Caco-2 (cell line): Measurements from ENCODE around the gene PPIE. TPM values are rescaled to one million over a fixed set of nuclear protein-coding genes. Genes with fewer than 3 reads are reported as not detected.

Experiments used
- Bru-seq: library from RNA; stranded (reverse); fragments of 400-500 nt; gene quantifications from one replicate; lab custom pipeline; 2021; lab: Mats Ljungman, UMichigan
- BruChase-seq, 2 experiments: library from RNA; stranded (reverse); fragments of 400-500 nt; gene quantifications; one replicate each; lab custom pipeline; 2021; lab: Mats Ljungman, UMichigan
- BruUV-seq: library from RNA; stranded (reverse); fragments of 400-500 nt; replicated peaks from 2 replicates; lab custom pipeline; 2021; lab: Mats Ljungman, UMichigan
- CTCF ChIA-PET: fragments of 300-600 bp; sonication (Branson Sonifier 250); formaldehyde crosslinking; loops from one replicate; lab custom pipeline; 2022; ENCODE audit warnings: antibody characterized with exemption; lab: Charles Lee
- POLR2A ChIA-PET: fragments of 300-600 bp; sonication (Branson Sonifier 250); formaldehyde crosslinking; loops from one replicate; lab custom pipeline; 2022; ENCODE audit warnings: antibody characterized with exemption; lab: Charles Lee
- DNase-seq, 2 experiments: peaks; one replicate each; pipeline versions ENCODE4 v3.0.0 to v3.0.0-alpha.2; 2020 to 2022
- H3K27me3 ChIP-seq: replicated peaks from 2 replicates; pipeline ENCODE4 v1.6.0; 2011; ENCODE audit warnings: low read length; ENCODE audit not compliant: control insufficient read depth, insufficient read depth
- H3K36me3 ChIP-seq: 2 replicates; pipeline ENCODE4 v1.5.1; 2011; ENCODE audit warnings: low read length; ENCODE audit not compliant: control insufficient read depth, insufficient read depth
- H3K4me1 ChIP-seq: fragments of 250-450 bp; sonication (Bioruptor Pico); 2 replicates; pipeline ENCODE4 v1.5.1; 2020; ENCODE audit warnings: mild to moderate bottlenecking
- H3K4me3 ChIP-seq: 2 replicates; pipeline ENCODE4 v1.5.1; 2011; ENCODE audit warnings: low read depth, mild to moderate bottlenecking, control low read depth, low read length
- H3K9me3 ChIP-seq: fragments of 250-450 bp; sonication (Bioruptor Pico); 2 replicates; pipeline ENCODE4 v1.5.1; 2020; ENCODE audit warnings: mild to moderate bottlenecking, moderate library complexity
- H3K27ac Mint-ChIP-seq: one replicate; pipeline ENCODE4 v1.8.0; 2022; ENCODE audit warnings: mixed read lengths; ENCODE audit not compliant: unreplicated experiment
- H3K27me3 Mint-ChIP-seq: one replicate; pipeline ENCODE4 v1.8.0; 2022; ENCODE audit warnings: mixed read lengths; ENCODE audit not compliant: insufficient read depth, unreplicated experiment
- H3K36me3 Mint-ChIP-seq: one replicate; pipeline ENCODE4 v1.8.0; 2022; ENCODE audit warnings: mild to moderate bottlenecking, mixed read lengths; ENCODE audit not compliant: insufficient read depth, unreplicated experiment
- H3K4me1 Mint-ChIP-seq: one replicate; pipeline ENCODE4 v1.8.0; 2022; ENCODE audit warnings: low read depth, mixed read lengths; ENCODE audit not compliant: unreplicated experiment
- H3K4me3 Mint-ChIP-seq: one replicate; pipeline ENCODE4 v1.8.0; 2022; ENCODE audit warnings: mild to moderate bottlenecking, moderate library complexity, mixed read lengths; ENCODE audit not compliant: unreplicated experiment
- H3K9me3 Mint-ChIP-seq: one replicate; pipeline ENCODE4 v1.8.0; 2022; ENCODE audit warnings: mixed read lengths; ENCODE audit not compliant: unreplicated experiment
- intact Hi-C: fragments of 100-400 bp; cut with micrococcal nuclease; formaldehyde crosslinking; loops from one replicate; pipeline ENCODE4 v1.10.0; 2022; ENCODE audit not compliant: unreplicated experiment
- long read RNA-seq: library from polyadenylated mRNA; stranded (forward); transcript quantifications from one replicate; pipeline ENCODE4 v2.0.0, GENCODE V29; 2022
- total RNA-seq: library from RNA; stranded (reverse); gene quantifications from 2 replicates; pipeline ENCODE4 v1.2.3, GENCODE V29; 2022
- TF ChIP-seq, protein P1 (sequence below), 2 experiments: fragments of 200-600 bp in 1 of 2; IDR thresholded peaks; 1 replicate in 1 of 2; 2 replicates in 1 of 2; pipeline versions ENCODE4 v1.5.1 to v1.8.0; 2011 to 2022; ENCODE audit warnings: antibody characterized with exemption in 1 of 2, control low read depth in 1 of 2, inconsistent platforms in 1 of 2, low read depth in 1 of 2, low read length in 1 of 2, mild to moderate bottlenecking in 1 of 2, moderate library complexity in 1 of 2; ENCODE audit not compliant: insufficient read depth in 1 of 2, severe bottlenecking in 1 of 2, unreplicated experiment in 1 of 2

The PPIE gene
- total RNA-seq (39.2 and 41.7 TPM in 2 replicates), Bru-seq, nascent RNA (percentile 70 among the genes with signal in this experiment), BruChase-seq, experiment 1, labeled RNA remaining after a 2-hour chase (percentile 62 among the genes with signal in this experiment), BruChase-seq, experiment 2, labeled RNA remaining after a 6-hour chase (percentile 67 among the genes with signal in this experiment)
- long read RNA-seq, transcript PPIE-210 (10 exons, 1,213 nt): minor isoform, 5 of 243 reads
- long read RNA-seq, transcript PPIE-201 (10 exons, 1,277 nt): major isoform, 143 of 243 reads
- long read RNA-seq, partial matches to known transcripts: 23 of 243 reads
- long read RNA-seq, other reads (novel, unspliced or antisense): 68 of 243 reads

DNA sequence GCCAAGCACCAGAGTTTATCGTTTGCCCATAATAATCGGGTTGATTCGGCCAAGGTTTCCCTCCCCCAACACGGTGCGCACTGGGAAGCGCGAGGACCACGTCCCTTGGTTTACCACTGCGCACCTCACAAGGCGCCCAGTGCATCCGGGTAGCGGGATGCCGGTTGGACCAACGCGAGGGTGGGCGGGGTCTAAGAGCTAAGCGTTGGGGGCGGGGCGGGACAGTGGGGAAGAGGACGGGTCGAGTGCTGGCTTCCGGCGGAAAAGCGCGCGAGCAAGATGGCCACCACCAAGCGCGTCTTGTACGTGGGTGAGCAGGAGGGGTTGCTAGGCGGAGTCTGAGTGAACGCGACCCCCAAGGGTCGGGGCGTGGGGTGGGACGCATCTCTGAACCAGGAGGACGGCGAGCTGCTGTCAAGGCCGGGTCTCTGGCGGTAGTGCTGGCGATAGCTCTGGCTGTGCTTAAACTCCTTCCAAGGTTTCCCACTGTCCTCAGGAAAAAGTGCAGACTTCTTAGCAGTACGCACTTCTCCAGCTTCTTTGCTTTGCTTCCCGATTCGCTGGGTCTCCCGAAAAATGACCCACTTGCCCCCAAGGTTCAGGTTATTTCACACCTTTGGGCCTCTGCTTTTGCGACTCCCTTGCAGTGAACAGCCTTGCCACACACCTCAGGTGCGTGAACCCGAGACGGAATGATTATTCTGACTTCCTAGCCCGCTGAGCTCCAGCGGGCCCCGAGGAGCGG is at the start of gene PPIE:
Gene PPIE, plus strand, starts transcription at position 261 of the 745 bp plus-strand sequence. Its CDS starts 19 bp downstream, at position 280.
- TF ChIP-seq, protein P1, sequence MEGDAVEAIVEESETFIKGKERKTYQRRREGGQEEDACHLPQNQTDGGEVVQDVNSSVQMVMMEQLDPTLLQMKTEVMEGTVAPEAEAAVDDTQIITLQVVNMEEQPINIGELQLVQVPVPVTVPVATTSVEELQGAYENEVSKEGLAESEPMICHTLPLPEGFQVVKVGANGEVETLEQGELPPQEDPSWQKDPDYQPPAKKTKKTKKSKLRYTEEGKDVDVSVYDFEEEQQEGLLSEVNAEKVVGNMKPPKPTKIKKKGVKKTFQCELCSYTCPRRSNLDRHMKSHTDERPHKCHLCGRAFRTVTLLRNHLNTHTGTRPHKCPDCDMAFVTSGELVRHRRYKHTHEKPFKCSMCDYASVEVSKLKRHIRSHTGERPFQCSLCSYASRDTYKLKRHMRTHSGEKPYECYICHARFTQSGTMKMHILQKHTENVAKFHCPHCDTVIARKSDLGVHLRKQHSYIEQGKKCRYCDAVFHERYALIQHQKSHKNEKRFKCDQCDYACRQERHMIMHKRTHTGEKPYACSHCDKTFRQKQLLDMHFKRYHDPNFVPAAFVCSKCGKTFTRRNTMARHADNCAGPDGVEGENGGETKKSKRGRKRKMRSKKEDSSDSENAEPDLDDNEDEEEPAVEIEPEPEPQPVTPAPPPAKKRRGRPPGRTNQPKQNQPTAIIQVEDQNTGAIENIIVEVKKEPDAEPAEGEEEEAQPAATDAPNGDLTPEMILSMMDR (IDR thresholded peaks at IDR 0.05; ENCODE audit: insufficient read depth in 1 of 2, low read depth in 1 of 2, low read length in 1 of 2, severe bottlenecking in 1 of 2, unreplicated experiment in 1 of 2): no peak
- Mint-ChIP-seq H3K27ac (peak within 1 kb of the TSS; percentile 95), H3K9me3 (no peaks in the 10 kb centered on the region)

DNA sequence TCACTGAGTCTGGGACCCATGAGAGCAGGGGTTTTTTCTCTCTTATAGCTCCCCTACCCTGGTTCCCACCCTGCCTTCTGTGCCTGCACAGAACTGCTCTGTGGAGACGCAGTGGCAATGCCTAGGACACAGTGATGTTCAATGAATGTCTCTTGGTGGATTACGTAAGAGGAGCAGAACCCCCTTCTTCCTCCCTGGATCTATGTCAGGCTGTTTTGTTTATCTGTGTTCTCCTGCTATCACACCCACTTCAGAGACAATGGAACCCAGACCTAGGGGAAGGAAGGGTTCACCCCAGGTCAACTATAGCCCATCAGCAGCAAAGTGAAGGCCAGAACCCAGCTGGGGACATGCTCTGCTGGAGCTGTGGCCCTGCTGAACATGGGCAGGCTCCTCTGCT is 49.5 kb upstream of the PPIE start:
- CTCF ChIA-PET: no interaction called here
- no peaks in the 10 kb centered on the region for H3K36me3 Mint-ChIP-seq
- H3K9me3 ChIP-seq: no peaks in the 10 kb centered on the region
- TF ChIP-seq, protein P1 (IDR thresholded peaks at IDR 0.05; ENCODE audit: insufficient read depth in 1 of 2, low read depth in 1 of 2, low read length in 1 of 2, severe bottlenecking in 1 of 2, unreplicated experiment in 1 of 2): no peak
- no peaks in the 10 kb centered on the region; the same call in 1 of the 2 replicates for H3K27me3 ChIP-seq
- POLR2A ChIA-PET: no interaction called here
- H3K4me3 ChIP-seq: no peak overlapping the region
- BruUV-seq: no TSS peak
- H3K9me3 Mint-ChIP-seq: no peaks in the 10 kb centered on the region
- H3K36me3 ChIP-seq: no peaks in the 10 kb centered on the region
- DNase-seq: no peak
- peaks cover 4% of the 10 kb centered on the region; the same call in 1 of the 2 replicates for H3K4me1 ChIP-seq
- H3K27ac Mint-ChIP-seq: no peak overlapping the region
- no peaks in the 10 kb centered on the region for H3K4me1 Mint-ChIP-seq
- no peak overlapping the region for H3K4me3 Mint-ChIP-seq
- peaks cover 19% of the 10 kb centered on the region for H3K27me3 Mint-ChIP-seq
- intact Hi-C loops: no loop called here

More for the DNA sequence above, at the start of gene PPIE:
- BruUV-seq: no TSS peak
- DNase-seq: peak; percentile 81 to 91
- Histone ChIP-seq H3K27me3 (no peaks in the 10 kb centered on the region), H3K4me1 (peaks cover 11% of the 10 kb centered on the region; the same call in 1 of the 2 replicates), H3K36me3 (no peaks in the 10 kb centered on the region; the same call in none of the 2 replicates), H3K4me3 (peak within 1 kb of the TSS; percentile 79), H3K9me3 (no peaks in the 10 kb centered on the region)
- H3K4me1 Mint-ChIP-seq: peaks cover 10% of the 10 kb centered on the region
- H3K4me3 Mint-ChIP-seq: peak within 1 kb of the TSS; percentile 94
- H3K27me3 Mint-ChIP-seq: peaks cover 2% of the 10 kb centered on the region
- POLR2A ChIA-PET: interaction anchor here (0.5 to 1.0 kb wide), 19 partner anchors 11 to 468 kb away, joined by 3 to 11 read pairs (median 4); partner anchors contain the start of gene HPCAL4
- intact Hi-C loops: no loop called here
- H3K36me3 Mint-ChIP-seq: peaks cover 32% of the 10 kb centered on the region
- CTCF ChIA-PET: interaction anchor here (0.7 to 1.7 kb wide), 7 partner anchors 19 to 158 kb away, joined by 3 to 7 read pairs (median 4); no protein-coding TSS in a partner anchor

DNA sequence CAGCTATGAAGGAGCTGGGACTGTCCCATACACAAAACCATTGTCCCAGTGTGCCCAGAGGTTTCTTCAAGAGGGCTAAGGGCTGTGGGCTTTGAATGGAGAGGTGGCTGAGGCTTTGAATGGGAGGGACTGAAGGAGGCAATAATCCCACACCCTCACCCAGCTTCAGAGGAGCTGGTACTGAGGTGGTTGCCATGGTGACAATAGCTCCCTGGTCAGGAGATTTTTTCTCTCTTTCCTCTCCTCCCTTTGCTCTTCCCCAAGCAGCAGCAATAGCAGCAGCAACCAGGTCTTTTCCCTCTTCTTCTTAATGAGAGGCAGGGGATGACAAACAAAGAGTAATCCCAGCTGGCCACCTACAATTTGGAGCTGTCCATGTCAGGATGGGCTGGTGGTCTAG is 49.0 kb upstream of the PPIE start:
- no peaks in the 10 kb centered on the region for H3K36me3 Mint-ChIP-seq
- peaks cover 18% of the 10 kb centered on the region for H3K27me3 Mint-ChIP-seq
- H3K4me3 Mint-ChIP-seq: no peak overlapping the region
- H3K9me3 Mint-ChIP-seq: no peaks in the 10 kb centered on the region
- H3K27ac Mint-ChIP-seq: no peak overlapping the region
- H3K4me1 ChIP-seq: peaks cover 4% of the 10 kb centered on the region; the same call in 1 of the 2 replicates
- POLR2A ChIA-PET: no interaction called here
- no peaks in the 10 kb centered on the region; the same call in 1 of the 2 replicates for H3K27me3 ChIP-seq
- no peak for DNase-seq
- no peaks in the 10 kb centered on the region for H3K9me3 ChIP-seq
- H3K4me3 ChIP-seq: no peak overlapping the region
- BruUV-seq: no TSS peak
- no peaks in the 10 kb centered on the region for H3K36me3 ChIP-seq
- intact Hi-C loops: no loop called here
- H3K4me1 Mint-ChIP-seq: no peaks in the 10 kb centered on the region
- TF ChIP-seq, protein P1 (IDR thresholded peaks at IDR 0.05; ENCODE audit: insufficient read depth in 1 of 2, low read depth in 1 of 2, low read length in 1 of 2, severe bottlenecking in 1 of 2, unreplicated experiment in 1 of 2): no peak
- CTCF ChIA-PET: no interaction called here
